ENCODE data around the gene CFAP97. TPM values are rescaled to one million over a fixed set of nuclear protein-coding genes. Genes with fewer than 3 reads are reported as not detected.

Gene CFAP97
- total and polyA plus RNA-seq, 2 donors (not counting 1 experiment from before 2014, with no cell fraction given) = 11.3 to 32.0 TPM

- Histone ChIP-seq H3K4me1 (ENCODE audit: control insufficient read depth in 2 of 2, insufficient read depth in 2 of 2, low read length in 2 of 2) (peaks cover 25 to 26% of the 10 kb centered on the region in 2 donors), H3K36me3 (replicated peaks in 1 of 2; ENCODE audit: control extremely low read depth in 1 of 2, control insufficient read depth in 1 of 2, extremely low read depth in 1 of 2, insufficient read depth in 2 of 2, low read length in 1 of 2) (peaks cover 0 to 7% of the 10 kb centered on the region in 2 experiments), H2AFZ (ENCODE audit: insufficient read depth, low read depth, low read length, poor library complexity, severe bottlenecking) (no peak overlapping the region), H3K79me2 (ENCODE audit: control insufficient read depth, insufficient read depth, low read length) (peaks cover 97% of the 10 kb centered on the region), H3K4me2 (replicated peaks; ENCODE audit: low read depth, low read length, poor library complexity, severe bottlenecking) (no peak overlapping the region), H3K27ac (ENCODE audit: low read length in 2 of 2) (no peak overlapping the region), H3K9ac (ENCODE audit: low read length) (no peak overlapping the region), H3K4me3 (ENCODE audit: control extremely low read depth in 1 of 5, extremely low read depth in 1 of 5, insufficient read depth in 1 of 5, low read depth in 2 of 5, low read length in 4 of 5) (no peak overlapping the region), H3K9me3 (ENCODE audit: control extremely low read depth in 1 of 3, control insufficient read depth in 2 of 3, insufficient read depth in 1 of 3, low read length in 2 of 3) (no peaks in the 10 kb centered on the region), H4K20me1 (ENCODE audit: control insufficient read depth, insufficient read depth, low read length, poor library complexity, severe bottlenecking) (peaks cover 67% of the 10 kb centered on the region), H3K27me3 (replicated peaks in 1 of 4; ENCODE audit: control extremely low read depth in 1 of 4, control insufficient read depth in 3 of 4, insufficient read depth in 4 of 4, low read length in 3 of 4) (no peaks in the 10 kb centered on the region)
- Mint-ChIP-seq H3K27me3 (no peaks in the 10 kb centered on the region), H3K27ac (no peak overlapping the region), H3K4me1 (peaks cover 38% of the 10 kb centered on the region), H3K4me3 (no peak overlapping the region), H3K9me3 (ENCODE audit: insufficient read depth) (no peaks in the 10 kb centered on the region)
- no peak for DNase-seq
- TF ChIP-seq CTCF (IDR thresholded peaks at IDR 0.05) = peak; percentile 18
- no peak for TF ChIP-seq EZH2 (IDR thresholded peaks at IDR 0.05; ENCODE audit: borderline replicate concordance, insufficient read depth, low read depth, low read length, poor library complexity, severe bottlenecking)
- ATAC-seq (ENCODE audit: low read depth) = no peak
- ChIA-PET POLR2A (no interaction called here), CTCF (no interaction called here)
- intact Hi-C loops (cut with micrococcal nuclease) = no loop called here
These were observed 20.8 kb upstream of the CFAP97 start for GRCh38 chr4:185224597-185224996.

GRCh38 chr4:185222598-185222997 lies 18.8 kb upstream of the CFAP97 start:
- TF ChIP-seq EZH2 (IDR thresholded peaks at IDR 0.05; ENCODE audit: borderline replicate concordance, insufficient read depth, low read depth, low read length, poor library complexity, severe bottlenecking) = no peak
- TF ChIP-seq CTCF (IDR thresholded peaks at IDR 0.05) = no peak
- ChIA-PET POLR2A (no interaction called here), CTCF (no interaction called here)
- Histone ChIP-seq H3K9ac (ENCODE audit: low read length) (no peak overlapping the region), H3K9me3 (ENCODE audit: control extremely low read depth in 1 of 3, control insufficient read depth in 2 of 3, insufficient read depth in 1 of 3, low read length in 2 of 3) (no peaks in the 10 kb centered on the region), H3K27me3 (replicated peaks in 1 of 4; ENCODE audit: control extremely low read depth in 1 of 4, control insufficient read depth in 3 of 4, insufficient read depth in 4 of 4, low read length in 3 of 4) (no peaks in the 10 kb centered on the region), H3K27ac (ENCODE audit: low read length in 2 of 2) (no peak overlapping the region), H3K4me2 (replicated peaks; ENCODE audit: low read depth, low read length, poor library complexity, severe bottlenecking) (no peak overlapping the region), H3K36me3 (replicated peaks in 1 of 2; ENCODE audit: control extremely low read depth in 1 of 2, control insufficient read depth in 1 of 2, extremely low read depth in 1 of 2, insufficient read depth in 2 of 2, low read length in 1 of 2) (peaks cover 0 to 7% of the 10 kb centered on the region in 2 experiments), H2AFZ (ENCODE audit: insufficient read depth, low read depth, low read length, poor library complexity, severe bottlenecking) (no peak overlapping the region), H3K4me1 (ENCODE audit: control insufficient read depth in 2 of 2, insufficient read depth in 2 of 2, low read length in 2 of 2) (peaks cover 42 to 46% of the 10 kb centered on the region in 2 donors), H3K79me2 (ENCODE audit: control insufficient read depth, insufficient read depth, low read length) (peaks cover 97% of the 10 kb centered on the region), H4K20me1 (ENCODE audit: control insufficient read depth, insufficient read depth, low read length, poor library complexity, severe bottlenecking) (peaks cover 57% of the 10 kb centered on the region), H3K4me3 (ENCODE audit: control extremely low read depth in 1 of 5, extremely low read depth in 1 of 5, insufficient read depth in 1 of 5, low read depth in 2 of 5, low read length in 4 of 5) (no peak overlapping the region)
- no peak overlapping the region for H3K27ac Mint-ChIP-seq
- H3K9me3 Mint-ChIP-seq (ENCODE audit: insufficient read depth) = no peaks in the 10 kb centered on the region
- H3K27me3 Mint-ChIP-seq = no peaks in the 10 kb centered on the region
- ATAC-seq (ENCODE audit: low read depth) = no peak
- intact Hi-C loops (cut with micrococcal nuclease) = no loop called here
- DNase-seq = no peak
- peaks cover 52% of the 10 kb centered on the region for H3K4me1 Mint-ChIP-seq
- H3K4me3 Mint-ChIP-seq = no peak overlapping the region
